ENCODE data around the gene SCAF4.

- TF ChIP-seq CTCF (IDR thresholded peaks at IDR 0.05; ENCODE audit: borderline replicate concordance, extremely low read depth, low read length, poor library complexity, severe bottlenecking), result no peak
- no peak for TF ChIP-seq EZH2 (IDR thresholded peaks at IDR 0.05; ENCODE audit: borderline replicate concordance, low read depth, low read length, severe bottlenecking)
Measured at GRCh38 chr21:31716106-31716505, 15.8 kb downstream of the SCAF4 start.
